ENCODE measurements around the gene JPH3.

- no peak for TF ChIP-seq HMGA2 (CRISPR knock-in tag; IDR thresholded peaks at IDR 0.05)
- no peak for TF ChIP-seq CTCF (IDR thresholded peaks at IDR 0.05)
- TF ChIP-seq E2F4 (CRISPR knock-in tag; IDR thresholded peaks at IDR 0.05; ENCODE audit: borderline replicate concordance, low read depth), result no peak
- no peak for TF ChIP-seq TCF7 (CRISPR knock-in tag; IDR thresholded peaks at IDR 0.05; ENCODE audit: low read depth)
- no peak for TF ChIP-seq ETV6 (CRISPR knock-in tag; IDR thresholded peaks at IDR 0.05)
- TF ChIP-seq CREB1 (CRISPR knock-in tag; IDR thresholded peaks at IDR 0.05), result no peak
- TF ChIP-seq MAX (CRISPR knock-in tag; IDR thresholded peaks at IDR 0.05), result no peak
- no peak for TF ChIP-seq GABPB1 (CRISPR knock-in tag; IDR thresholded peaks at IDR 0.05)
- TF ChIP-seq ATF1 (CRISPR knock-in tag; IDR thresholded peaks at IDR 0.05), result no peak
Measured at GRCh38 chr16:87576171-87576570, 26.1 kb upstream of the JPH3 start.
